MM.1S (cell line): Measurements from ENCODE around the gene GJB4.
"Not testable (repeated sequence)": the region's sequence is repeated elsewhere in the genome, so short reads cannot be mapped to it uniquely, and the experiment has no call there.

Experiments
- CTCF ChIP-seq: fragments of 300-600 bp; sonication (generic); IDR thresholded peaks from 2 replicates; pipeline ENCODE4 v1.5.1; 2016; ENCODE audit warnings: antibody characterized with exemption, low read length, mixed read lengths
- EZH2 ChIP-seq: fragments of 300-600 bp; sonication (generic); optimal IDR thresholded peaks from 2 replicates; pipeline ENCODE3; 2017; ENCODE audit warnings: low read depth, mild to moderate bottlenecking, antibody characterized with exemption, low read length, mixed read lengths
- EZH2phosphoT487 ChIP-seq: fragments of 300-600 bp; sonication (generic); IDR thresholded peaks from 2 replicates; pipeline ENCODE4 v1.6.1; 2018; ENCODE audit warnings: antibody characterized with exemption, low read length

- TF ChIP-seq CTCF, EZH2, EZH2phosphoT487: not testable (repeated sequence)
Observed at GRCh38 chr1:34810781-34811180, 51.2 kb downstream of the GJB4 start.
